CD1c-positive myeloid dendritic cell (primary cell): ENCODE measurements around the gene SH3RF1.

Experiments
- DNase-seq: peaks from one replicate; pipeline ENCODE4 v3.0.0-alpha.2; 2016; ENCODE audit errors: extremely low spot score

SH3RF1 gene

GRCh38 chr4:169275180-169275579 lies 4.4 kb upstream of the SH3RF1 start:
- DNase-seq: no peak

DNA sequence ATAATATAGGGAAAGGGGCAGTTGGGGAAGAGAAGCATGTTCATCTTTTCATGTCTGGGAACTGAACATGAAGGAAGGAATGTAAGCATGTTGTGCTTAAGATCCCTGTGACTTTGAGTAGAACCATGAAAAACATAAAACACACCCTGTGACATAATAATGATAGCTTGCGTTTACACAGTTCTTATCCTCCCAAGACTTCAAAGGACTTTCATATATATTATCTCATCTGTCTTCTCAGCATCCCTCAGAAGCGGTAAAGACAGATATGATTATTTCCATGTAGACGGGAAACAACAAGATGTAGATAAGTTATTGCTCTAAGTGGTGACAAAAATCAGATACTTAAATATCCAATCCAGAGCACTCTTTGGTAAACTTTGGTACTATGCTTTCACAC lies 3.3 kb upstream of the SH3RF1 start:
- no peak for DNase-seq

- no peak for DNase-seq
Measured at GRCh38 chr4:169272265-169272886, 1.6 kb upstream of the SH3RF1 start.

- no peak for DNase-seq
Measured at GRCh38 chr4:169271692-169272007, 894 bp upstream of the SH3RF1 start.

DNA sequence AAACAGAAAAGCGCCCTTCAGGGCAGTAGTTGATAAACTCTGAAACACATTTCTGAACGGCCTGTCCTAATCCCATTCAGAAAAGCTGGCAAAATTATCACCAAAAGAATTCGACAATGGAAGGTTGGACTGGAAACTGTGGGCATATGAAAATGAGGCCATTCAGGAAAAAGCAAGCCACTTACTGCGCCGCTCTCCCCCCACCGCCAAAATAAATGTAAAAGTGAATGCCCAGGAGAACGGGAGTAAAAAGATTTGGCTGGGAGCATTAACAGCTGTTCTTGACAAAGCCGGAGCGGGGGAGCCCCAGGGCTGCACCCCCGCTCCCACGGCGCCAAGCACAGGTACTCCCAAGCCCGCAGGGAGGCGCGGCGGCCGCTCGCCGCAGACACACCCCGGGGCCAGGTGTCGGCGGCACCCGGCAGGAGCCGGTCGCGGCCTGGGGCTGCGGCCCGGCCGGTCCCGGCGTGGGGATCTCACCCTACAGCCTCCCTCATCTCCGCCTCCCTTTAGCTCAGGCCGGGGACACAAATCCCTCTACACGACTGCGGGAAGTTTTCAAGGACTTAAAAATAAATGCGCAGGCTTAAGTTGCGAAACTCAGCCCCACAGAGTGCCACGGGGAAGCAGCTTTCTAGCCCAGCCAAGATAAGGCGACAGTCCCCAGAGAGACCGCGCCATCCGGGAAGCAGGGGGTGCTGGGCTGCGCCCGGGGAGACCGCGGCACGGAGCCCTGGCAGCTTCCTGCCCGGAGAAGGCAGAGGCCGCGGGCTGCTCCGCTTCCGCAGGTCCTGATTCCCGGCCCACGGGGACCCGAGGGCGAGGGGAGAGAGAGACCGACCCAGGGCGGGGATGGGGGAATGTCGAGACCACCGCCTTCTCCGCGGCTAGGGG lies 593 bp downstream of the SH3RF1 start:
- DNase-seq: peak; percentile 48

DNA sequence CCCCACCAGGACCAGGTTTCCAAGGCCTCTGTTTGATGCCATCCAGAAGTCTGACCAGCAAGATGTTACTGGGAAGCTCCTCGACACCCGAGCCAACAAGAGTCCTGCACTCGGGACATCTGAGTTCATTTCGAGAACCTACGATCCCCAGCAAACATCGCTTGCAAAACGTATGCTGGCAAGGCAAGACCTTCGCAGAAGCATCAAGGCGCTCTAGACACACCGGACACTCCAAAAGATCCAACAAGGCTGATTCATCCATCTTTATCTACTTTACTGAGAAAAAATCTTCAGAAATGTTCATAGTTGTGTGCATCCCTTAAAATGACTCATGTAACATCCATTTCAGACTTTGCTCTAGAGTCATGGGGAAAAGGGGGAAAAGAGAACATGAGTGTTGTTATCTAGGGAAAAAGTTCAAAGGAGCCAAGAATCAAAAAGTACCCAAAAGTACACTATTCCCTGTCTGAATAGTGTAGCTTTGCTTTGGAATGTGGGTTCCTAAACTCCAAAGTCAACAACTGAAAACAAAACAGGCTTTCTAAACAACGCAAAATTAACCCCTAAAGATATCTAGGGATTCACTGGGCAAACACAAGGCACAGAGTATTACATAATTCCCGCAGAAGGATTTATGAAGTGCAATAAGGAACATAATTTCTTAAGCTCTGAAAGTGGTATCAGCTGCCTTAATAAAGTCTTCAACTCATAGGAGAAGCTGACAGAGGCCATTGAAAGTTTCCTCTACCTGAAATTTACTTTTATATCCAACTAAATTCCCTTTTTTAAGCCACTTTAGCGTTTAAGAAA lies 1.6 kb downstream of the SH3RF1 start:
- DNase-seq: no peak

GRCh38 chr4:169267070-169267469 lies 3.7 kb downstream of the SH3RF1 start:
- DNase-seq: no peak

DNA sequence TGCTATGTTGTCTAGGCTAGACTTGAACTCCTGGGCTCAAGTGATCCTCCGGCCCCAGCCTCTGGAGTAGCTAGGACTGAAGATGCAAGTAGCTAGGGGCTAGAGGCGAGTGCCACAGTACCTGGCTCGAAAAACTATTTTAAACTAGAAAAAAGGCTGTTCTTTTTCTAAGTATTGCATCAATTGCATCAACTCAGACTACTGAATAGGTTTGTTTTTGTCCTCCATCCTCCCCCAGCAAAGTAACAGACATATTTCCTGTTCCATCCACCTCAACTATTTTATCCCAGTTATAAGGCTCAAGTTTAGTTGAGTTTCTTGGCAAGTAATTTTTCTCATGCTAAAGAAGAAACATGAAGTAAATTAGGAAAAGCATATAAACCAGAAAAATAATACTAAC lies 4.1 kb downstream of the SH3RF1 start:
- no peak for DNase-seq

DNA sequence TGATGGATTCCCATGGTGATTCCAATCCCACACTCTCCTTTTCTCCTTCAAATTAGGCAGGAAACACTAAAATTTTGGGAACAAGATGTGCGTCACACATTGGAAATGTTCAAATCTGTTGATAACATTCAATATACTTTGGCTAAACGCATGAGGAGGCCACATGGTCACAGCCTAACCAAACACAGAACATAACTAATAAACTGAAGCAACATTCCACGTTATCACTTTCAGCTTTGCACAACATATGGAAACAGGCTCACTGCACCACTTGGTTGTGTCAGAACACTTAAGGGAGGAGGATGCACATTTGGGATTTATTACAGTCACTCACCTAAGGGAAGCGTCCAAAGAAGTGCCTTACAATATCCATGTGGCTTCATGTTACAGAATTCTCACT lies 4.7 kb downstream of the SH3RF1 start:
- DNase-seq: no peak

DNA sequence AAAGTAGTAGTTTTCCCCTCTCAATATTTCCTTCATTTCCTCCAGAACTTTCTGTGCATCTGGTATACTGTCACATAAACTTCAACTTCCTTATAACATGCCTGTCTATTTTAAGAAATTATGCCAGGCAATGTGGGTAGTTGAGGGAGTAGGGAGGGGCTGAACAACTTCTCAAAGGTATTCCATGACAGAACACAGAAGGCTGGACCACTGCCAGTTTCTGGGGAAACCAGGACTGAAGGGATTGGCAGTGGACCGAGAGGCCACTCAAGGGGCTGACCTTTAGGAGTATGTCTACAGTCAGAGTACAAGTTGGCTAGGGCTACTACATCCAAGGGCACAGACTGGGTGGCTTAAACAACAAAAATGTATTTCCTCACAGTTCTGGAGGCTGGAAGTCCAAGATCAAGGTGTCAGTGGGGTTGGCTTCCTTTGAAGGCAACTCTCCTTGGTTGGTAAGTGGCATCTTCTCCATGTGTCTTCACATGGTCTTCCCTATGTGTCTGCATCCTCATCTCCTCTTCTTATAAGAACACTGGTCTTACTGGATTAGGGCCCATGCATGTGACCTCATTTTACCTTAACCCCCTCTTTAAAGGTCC lies 6.9 kb downstream of the SH3RF1 start:
- no peak for DNase-seq

GRCh38 chr4:169260217-169260866 lies 10.4 kb downstream of the SH3RF1 start:
- no peak for DNase-seq

GRCh38 chr4:169259271-169259670 lies 11.5 kb downstream of the SH3RF1 start:
- DNase-seq: no peak

DNA sequence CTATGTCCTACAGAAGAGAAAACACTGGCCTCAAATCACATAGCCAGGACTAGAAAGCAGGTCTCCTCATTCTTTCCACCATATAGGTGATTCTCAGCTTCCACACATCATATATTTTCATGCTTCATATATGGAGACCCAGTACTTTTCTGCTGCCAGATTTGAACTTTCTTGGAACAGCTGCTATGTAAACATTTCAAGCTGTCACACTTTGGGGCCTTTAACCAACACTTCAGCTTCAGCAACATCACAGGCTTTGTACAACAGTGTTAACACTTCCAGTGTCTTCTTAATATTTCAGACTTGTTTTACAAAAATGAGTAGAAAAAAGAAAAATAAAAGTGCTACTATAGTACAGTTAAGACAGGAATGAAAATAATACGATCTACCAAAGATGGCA lies 12.6 kb downstream of the SH3RF1 start:
- no peak for DNase-seq

DNA sequence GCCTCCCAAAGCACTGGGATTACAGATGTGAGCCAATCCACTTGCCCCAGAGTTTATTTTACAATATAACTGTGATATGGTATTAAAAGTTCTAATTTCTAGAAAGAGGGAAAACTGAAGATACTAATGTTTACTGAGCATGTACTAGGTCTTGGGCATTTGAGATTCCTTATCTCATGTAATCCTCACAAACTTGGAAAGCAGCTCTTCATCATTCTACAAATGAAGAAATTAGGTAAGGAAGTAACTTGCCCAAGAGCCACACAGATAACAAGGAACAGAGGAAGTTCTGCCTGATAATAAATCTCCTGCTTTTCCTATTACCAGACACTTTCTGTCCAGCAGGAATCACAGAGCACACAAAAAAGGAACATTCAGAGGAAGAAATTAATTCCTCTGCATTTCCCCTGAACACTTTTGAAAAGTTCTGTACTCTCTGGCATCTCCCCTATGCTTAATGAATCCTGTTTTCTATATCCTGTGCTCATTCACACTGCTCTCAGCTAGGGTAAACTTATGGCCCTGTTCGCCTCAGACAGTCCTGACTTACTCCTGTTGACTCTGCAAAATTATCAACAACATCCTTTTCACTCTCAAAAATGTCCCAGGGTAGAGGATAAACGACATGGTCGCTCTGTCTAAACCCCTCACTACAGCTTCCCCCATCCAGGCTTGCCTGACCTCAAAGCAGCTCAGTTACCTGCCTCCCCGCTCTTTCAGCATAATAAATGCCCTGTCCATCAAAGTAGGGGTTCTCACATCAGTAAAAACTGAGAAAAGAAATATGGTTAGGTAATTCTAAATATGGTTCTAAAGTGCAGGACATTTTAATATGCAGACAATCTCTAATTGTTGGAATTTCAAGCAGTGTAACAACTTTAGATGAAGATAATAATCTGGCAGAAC lies 13.6 kb downstream of the SH3RF1 start:
- peak; percentile 10 for DNase-seq

DNA sequence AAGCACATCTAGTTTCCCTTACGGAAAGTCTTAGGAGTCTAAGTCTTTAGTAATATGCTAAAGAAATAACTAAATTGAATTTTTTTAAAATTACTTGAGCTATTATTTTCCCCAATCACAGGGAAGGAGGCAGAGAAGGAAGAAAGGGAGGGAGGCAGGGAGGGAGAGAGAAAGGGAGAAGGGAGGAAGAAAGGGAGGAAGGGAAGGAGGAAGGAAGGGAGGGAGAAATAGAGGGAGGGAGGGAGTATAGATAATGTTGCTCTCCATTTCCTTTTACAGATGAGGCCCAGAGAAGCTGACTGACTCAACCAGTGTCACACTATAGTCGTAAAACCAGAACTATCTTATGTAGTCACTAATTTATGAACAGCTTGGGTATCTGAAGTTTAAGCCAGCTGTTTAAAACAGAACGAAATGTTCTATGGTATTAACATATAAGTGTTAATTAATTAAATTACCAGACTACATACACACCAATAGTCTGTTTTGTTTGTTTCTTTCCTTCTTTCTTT lies 14.6 kb downstream of the SH3RF1 start:
- no peak for DNase-seq

DNA sequence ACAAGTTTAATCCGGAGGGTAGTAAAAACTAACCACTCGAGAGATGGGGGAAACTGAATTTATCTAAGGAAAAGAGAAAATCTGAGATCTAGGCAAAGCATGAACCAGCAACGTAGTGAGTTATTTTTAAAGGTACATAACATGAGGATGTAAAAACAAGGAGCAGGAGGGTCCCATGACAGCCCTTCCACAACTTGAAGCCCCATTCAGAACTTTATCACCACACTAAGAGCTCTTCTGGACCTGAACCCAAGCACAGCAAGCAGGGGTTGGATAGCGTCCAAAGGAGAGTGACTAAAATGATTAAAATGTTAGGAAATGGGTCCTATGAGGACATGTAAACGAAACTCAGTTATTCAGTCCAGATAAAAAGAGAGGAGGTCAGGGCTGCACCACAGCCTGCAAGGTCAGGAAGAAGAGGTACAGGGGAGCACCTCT lies 16.2 kb downstream of the SH3RF1 start:
- no peak for DNase-seq

GRCh38 chr4:169253904-169254303 lies 16.9 kb downstream of the SH3RF1 start:
- no peak for DNase-seq

GRCh38 chr4:169253113-169253671 lies 17.6 kb downstream of the SH3RF1 start:
- DNase-seq: no peak

GRCh38 chr4:169252339-169253112 lies 18.2 kb downstream of the SH3RF1 start:
- no peak for DNase-seq
